Middle frontal gyrus (tissue), 1 donor: ENCODE results near the gene SLC38A4.

Experiments
- DNase-seq: peaks from one replicate; pipeline ENCODE4 v3.0.0-alpha.2; 2015; ENCODE audit warnings: low spot score; ENCODE audit errors: extremely low spot score

Gene SLC38A4

GRCh38 chr12:46814143-46814542, 11.7 kb downstream of the SLC38A4 start:
- no peak for DNase-seq

DNA sequence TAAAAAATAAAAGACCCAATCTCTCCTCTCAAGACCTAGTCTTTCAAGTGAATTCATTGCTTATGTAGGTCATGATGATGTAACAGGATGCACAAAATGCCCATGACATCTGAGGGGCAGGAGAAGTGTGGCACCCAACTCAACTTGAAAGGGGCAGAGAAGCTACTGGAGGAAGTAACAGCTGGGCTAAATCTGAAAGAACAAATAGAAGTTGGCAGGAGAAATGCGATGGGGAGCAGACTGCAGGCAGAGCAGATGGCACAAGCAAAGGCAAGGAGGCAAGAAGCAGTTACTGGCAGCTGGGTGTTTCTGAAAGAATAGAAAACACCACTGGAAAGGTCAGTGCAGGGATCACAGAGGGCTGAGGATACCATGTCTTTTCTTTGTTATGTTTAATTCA, 14.6 kb downstream of the SLC38A4 start:
- DNase-seq, result no peak

DNA sequence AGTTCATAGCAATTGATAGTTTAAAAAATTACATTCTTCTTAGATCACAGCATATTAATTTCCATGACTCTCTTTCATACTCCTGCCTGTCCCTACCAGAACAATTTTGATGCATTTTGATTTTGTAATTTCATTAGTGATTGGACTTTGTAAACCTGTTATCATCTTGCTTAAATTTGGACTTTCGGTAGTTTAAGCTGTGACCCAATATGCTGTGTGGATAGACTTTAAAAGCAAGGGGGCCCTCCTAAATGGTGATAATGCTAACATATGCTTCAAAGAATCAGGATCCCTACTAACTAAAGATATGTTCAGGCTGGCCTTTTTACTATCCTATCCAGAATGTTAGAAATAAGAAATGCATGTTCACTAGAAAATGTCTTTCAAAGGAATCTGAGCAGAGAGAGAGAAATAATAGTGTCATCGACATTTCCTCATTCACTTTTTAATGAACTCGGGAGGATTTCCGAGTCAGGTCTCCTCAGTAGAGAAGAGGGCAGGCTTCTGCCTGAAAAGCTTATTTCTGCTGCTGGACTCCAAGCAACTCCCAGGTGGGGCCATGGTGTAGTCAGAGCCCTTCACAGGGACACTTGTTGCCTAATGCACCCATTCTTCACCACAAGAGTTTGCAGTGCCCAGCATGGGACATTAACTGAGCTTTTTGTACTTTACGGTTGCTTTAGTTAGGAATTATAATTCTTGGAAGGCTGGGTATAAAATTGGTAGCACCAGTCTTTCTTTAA, 16.7 kb downstream of the SLC38A4 start:
- DNase-seq, result no peak

DNA sequence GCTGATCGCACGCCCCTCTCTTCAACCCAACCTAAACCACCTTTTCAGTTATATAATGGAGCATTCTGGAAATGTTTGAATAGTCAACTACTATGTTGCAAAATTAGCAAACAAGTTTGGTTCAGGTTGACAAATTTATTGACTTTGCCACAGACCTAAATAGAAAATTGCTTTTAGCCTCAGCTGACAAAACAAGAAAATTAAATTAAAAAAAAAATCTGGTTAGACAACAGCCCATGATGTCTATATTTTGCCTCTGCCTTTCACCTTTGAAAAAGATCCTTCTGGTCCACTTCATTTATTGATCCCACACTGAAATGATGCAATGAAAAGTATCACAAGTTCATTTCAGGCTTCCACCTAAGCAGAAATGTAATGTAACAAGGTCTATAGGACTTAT, 17.5 kb downstream of the SLC38A4 start:
- no peak for DNase-seq

DNA sequence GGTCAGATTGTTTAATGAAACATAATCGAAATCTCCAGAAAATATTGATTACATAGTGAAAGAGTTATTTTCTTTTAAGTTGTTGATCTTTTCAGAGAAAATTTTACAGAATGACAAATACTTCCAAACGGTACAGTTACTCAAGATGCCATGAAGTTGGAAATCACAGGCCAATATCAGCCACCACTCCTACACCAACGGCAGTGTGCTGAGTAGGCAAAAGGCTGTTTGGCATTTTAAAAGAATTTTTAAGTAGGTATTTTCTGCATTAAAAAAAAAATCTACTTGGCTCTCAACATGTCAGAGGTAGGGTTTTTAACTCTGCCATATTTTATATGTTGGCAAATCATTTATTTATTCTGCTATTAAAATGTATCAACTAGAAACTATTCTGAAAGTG, 21.7 kb downstream of the SLC38A4 start:
- no peak for DNase-seq

DNA sequence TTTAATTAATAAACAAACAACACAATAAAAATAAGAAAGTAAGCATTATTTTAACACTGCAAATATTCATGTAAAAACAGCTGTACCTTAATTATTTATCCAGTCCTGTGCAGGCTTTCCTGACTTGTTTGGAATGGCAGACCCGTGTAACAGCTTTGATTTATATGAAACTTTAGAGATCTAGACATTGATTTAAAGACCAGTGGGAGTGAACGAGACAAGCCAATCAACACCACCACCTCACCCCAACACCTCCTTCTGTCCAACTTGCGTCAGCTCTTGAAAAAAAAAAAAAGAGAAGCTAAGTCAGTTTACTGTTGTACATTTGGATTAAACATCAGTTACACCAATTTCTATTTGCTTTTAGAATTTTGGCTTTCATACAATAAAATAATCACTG, 22.3 kb downstream of the SLC38A4 start:
- DNase-seq, result no peak

- no peak for DNase-seq
Measured at GRCh38 chr12:46801293-46801692, 24.5 kb downstream of the SLC38A4 start.

DNA sequence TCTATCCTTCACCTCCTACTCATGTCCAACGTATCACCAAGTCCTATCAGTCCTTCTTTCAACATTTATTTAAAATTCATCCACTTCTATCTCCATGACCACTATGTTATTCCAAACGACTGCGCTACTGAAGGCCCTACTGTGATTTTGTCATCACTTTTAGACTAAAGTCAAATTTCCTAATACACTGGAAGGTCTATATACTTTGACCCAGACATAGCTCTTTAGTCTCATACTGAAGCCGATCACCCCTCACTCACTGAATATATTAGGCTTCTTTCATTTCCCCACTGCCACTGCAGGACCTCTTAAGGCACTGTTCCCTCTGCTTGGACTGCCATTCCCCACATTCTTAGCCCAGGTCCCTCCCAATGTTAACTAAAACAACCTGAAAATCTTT, 25.6 kb downstream of the SLC38A4 start:
- DNase-seq, result no peak

DNA sequence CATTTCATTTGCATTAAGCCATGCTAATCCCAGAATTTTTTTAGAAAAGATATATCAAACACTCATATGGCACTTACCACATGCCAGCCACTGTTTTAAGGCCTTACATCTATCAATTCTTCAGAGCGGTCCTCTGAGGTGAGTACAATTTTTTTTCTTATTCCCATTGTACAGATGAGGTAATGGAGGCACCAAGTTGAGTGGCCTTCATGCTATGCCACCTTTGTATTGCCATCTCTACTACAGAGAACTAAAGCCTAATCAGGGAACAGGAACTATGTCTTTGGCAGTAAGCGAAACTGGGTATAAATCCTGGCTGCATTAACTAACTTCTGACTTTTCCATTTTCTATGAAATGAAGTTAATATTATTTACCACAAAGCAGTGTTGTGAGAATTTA, 27.1 kb downstream of the SLC38A4 start:
- no peak for DNase-seq

- no peak for DNase-seq
Measured at GRCh38 chr12:46798056-46798455, 27.7 kb downstream of the SLC38A4 start.

DNA sequence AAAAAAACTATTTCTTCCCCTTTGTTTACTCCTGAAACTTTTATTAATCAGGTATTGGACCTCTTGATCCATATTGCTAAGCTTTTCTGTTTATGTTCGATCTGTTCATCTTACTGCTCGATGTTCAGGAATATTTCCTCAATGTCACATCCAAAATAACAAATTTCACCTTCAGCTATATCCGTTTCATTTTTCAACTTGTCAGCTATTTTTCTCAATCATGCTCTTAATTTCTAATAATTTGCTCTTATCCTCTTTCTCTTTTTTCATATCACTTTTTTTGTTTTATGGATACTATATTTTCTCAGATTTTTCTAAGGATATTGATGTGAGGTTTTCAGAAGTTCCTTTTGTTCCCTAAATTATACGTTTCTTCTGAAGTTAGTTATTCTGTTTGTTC, 29.8 kb downstream of the SLC38A4 start:
- no peak for DNase-seq

- DNase-seq, result no peak
Measured at GRCh38 chr12:46794593-46795190, 31.1 kb downstream of the SLC38A4 start.

- no peak for DNase-seq
Measured at GRCh38 chr12:46792925-46793324, 32.9 kb downstream of the SLC38A4 start.

- DNase-seq, result no peak
Measured at GRCh38 chr12:46790066-46790465, 35.7 kb downstream of the SLC38A4 start.

GRCh38 chr12:46788072-46788887, 37.5 kb downstream of the SLC38A4 start:
- DNase-seq, result no peak

- DNase-seq, result no peak
Measured at GRCh38 chr12:46787496-46788055, 38.2 kb downstream of the SLC38A4 start.

DNA sequence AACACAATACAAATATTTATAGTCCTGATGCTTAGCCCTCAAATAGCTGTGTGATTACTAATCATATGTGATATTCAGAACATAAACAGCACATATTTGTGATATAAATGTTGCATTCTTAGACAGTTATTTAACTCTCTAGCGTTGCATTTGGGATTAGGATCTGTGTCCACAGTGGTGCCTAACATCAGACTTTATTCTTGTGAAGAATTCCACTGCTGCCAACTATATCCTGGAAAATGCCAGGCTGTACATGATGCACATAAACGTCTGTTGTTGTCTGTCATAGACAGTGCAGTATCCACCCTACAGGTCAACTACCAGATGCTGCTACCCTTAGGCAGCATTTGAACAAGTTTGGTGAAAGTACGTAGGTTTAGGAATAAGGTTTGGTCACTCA, 39.0 kb downstream of the SLC38A4 start:
- no peak for DNase-seq

GRCh38 chr12:46785382-46785781, 40.4 kb downstream of the SLC38A4 start:
- DNase-seq, result no peak

DNA sequence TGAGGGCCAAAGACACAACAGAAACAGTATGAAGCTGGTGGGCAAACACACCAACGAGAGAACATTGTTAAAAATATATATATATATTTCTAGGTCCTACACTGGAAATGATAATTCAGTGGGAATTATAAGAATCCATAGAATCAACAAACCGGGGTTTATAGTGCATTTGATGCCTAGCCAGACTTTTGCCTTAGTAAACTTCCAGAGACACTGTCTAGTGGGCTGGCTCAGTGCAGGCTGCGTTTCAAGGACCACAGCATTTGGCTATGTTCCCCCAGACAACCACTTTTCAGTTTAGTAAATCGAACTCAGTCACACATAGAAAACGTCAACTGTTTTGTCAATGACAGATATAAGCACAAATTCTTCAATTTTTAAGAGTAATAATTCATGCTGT, 41.9 kb downstream of the SLC38A4 start:
- DNase-seq, result no peak

- DNase-seq, result no peak
Measured at GRCh38 chr12:46779879-46780278, 45.9 kb downstream of the SLC38A4 start.

DNA sequence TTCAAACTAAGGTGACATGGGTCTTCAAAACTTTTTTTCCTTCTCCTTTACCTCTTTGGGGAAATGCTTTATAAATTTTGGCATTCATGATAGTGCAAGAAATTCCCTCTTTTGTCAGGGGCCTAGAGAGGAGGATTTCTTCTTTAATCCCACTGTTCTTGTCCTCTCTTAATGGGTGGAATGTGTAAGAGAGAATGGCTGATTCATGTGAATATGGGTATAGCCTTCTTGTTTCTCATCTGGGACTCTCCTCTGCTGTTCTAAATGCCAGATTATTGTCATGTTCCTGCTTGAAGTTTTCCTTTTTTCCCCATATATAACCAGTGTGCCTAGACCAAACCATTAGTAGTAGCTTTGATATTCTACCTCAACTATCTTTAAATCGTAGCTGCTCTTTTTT, 46.7 kb downstream of the SLC38A4 start:
- DNase-seq, result no peak

GRCh38 chr12:46778415-46778814, 47.4 kb downstream of the SLC38A4 start:
- no peak for DNase-seq
